ENCODE measurements around the gene SLC17A9.

The SLC17A9 gene

DNA sequence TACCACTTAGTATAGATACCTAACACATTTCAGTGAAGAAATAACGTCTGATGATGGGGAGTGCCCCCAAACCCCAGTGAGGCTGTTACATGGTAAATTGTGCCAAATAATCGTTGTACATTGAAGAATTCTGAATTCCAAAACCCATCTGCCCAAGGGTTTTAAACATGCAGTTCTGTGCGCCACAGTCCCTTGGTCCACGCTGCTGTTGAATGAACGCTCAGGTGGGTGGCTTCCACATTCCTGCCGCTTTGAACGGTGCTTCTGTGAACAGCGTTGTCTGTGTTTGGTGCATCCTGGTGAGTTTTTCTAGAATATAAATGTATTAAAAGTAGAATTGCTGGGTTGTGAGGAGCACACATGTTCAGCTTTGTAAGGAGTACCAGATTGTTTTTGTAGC is 11.6 kb upstream of the SLC17A9 start:
- no peak for DNase-seq

DNA sequence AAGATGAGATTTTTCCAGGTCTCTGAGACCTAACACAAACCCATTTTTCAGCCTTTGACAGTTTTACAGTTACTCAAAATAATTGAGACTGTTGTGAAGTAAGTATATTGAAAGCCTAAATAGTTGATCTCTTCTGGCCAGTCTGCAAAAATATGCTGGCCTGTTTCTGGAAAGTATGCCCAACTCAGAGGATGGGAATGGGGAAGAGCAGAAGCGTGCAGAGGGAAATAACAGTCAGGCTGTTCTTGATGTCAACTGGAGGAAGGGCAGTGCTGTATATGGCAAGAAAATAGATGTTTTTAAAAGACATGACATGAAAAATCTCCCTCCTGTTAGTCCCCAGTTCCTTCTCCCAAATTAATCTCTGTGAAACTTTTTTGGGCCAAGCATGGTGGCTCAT is 10.7 kb upstream of the SLC17A9 start:
- no peak for DNase-seq

DNA sequence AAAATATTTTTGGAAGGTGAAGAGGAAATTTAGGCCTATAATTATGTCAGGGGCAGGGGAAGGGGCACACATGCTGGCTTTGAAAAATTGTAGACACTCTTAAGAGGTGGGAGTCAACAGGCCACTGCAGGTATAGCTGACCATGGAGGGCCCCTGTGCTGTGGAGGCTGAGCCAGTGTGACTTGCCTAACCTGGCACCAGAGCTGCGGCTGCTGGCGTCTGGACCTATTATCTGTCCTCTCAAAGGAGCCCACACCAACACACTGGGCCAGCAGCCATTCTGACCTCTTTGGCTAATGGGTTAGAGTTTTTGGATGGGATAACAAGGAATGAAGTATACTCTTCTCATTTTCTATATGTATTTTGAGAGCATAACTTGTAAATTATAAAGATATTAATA is 10.1 kb upstream of the SLC17A9 start:
- DNase-seq, result no peak

DNA sequence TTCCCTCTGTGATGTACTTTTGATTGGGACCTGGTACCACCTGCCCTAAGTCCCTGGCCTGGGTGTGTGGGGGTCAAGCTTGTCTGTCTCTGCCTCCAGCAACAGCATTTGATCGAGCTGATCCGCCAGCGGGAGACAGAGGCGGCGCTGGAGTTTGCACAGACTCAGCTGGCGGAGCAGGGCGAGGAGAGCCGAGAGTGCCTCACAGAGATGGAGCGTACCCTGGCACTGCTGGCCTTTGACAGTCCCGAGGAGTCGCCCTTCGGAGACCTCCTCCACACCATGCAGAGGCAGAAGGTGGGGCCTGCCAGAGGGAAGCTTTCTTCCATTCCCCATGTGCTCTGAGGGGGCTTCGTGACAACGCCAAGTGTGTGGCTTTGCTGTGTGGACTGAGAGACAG is 9.1 kb upstream of the SLC17A9 start:
- DNase-seq, result no peak

DNA sequence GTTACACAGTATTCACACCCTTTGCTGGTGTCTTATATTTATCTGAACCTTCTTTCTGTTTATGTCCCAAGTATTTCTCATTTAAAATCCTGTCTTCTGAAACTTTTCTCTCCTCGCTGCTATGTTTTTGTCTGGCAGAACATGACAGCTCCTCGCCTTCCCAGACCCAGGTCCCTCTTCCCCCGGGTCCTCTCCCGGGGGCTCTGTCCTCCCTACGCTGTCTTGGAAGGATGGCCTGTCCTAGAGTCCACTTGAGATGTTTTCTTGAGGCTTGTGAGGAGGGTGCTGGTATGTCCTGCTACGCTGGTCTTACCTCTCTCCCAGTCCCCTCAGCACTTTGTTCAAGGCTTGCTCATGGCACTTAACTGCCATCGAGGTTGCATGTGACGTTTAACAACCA is 8.3 kb upstream of the SLC17A9 start:
- DNase-seq, result no peak

GRCh38 chr20:62944746-62945145 is 7.8 kb upstream of the SLC17A9 start:
- no peak for DNase-seq

- no peak for DNase-seq
Observed at GRCh38 chr20:62945771-62946339, 6.7 kb upstream of the SLC17A9 start.

DNA sequence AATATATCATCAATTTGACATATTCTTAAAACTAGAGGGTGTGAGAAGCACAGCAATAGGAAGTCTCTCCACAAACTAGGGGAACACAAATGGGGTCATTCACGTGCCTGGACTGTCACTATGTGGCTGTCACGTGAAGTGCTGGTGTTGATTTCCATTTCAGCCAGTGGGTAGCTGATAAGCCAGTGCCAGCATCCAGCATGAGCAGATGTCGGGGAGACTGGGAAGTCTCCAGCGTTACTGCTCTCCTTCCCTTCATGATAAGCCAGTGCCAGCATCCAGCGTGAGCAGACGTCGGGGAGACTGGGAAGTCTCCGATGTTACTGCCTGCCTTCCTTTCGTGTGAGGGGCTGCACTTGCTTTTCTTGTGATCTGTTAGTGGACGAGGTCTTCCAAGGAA is 5.6 kb upstream of the SLC17A9 start:
- DNase-seq, result no peak

DNA sequence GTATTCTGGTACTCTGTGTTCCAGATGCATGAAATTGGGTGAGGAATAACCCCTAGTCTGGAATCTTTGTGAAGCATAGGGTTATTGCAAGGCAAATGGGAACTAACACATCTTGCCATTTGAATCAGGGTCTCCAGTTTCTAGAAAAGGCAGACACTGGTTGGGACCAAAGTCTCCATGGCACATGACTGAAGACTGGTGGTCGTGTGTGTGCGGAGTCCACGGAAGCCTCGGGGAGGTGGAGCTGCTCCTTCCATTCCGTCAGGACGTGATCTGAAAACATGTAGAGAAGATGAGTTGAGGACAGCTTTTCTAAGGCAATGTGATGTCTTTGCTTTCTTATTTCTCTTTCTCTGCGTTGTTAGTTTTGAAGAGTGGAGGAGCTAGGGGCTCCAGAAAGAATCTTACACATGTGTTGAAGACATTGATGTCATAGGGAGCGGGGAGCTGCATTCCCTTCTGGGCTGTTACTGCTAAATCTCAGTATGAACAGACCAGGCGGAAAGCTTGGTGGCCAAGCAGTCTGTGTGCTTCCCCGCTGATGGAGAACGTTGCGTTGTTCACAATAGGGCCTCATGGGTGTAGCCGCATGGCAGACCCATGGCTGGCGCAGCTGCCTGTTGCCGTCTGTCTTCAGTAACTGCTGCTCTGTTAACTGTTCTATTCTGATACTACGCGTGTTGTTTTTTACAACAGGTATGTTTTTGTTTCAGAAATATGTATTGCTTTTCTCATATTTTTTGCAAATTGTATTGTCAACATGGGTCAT is 4.8 kb upstream of the SLC17A9 start:
- DNase-seq, result no peak

DNA sequence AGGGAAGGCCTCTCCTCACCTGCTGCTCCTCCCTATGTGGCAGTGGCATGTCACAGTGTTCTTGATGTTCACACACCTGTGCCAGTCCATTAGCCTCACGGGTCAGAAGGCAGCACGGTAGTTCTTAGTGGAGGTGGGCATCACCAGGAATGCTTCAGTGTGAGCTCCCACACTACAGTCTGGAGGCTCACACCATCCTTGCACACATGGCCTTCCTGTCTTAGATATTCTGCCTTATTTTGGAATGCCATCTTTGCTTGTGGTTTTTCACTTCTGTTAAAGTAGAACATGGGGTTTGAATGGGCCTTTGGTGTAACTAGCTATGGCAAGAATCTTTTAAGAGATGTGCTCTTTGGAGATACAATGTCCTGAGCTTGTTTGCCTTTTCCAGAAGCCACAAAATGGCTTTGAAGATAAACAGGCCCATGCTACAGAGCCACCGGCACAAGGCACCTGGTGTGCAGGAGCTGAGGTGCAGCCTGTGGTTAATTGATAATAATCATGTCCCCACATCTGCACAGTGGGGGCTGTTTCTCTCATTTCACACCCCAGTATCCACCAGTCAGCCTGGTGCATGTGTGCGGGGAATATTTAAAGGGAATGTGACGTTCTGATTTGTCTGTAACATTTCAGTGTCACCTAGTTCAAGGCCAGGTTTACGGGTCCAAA is 3.2 kb upstream of the SLC17A9 start:
- DNase-seq, result no peak

DNA sequence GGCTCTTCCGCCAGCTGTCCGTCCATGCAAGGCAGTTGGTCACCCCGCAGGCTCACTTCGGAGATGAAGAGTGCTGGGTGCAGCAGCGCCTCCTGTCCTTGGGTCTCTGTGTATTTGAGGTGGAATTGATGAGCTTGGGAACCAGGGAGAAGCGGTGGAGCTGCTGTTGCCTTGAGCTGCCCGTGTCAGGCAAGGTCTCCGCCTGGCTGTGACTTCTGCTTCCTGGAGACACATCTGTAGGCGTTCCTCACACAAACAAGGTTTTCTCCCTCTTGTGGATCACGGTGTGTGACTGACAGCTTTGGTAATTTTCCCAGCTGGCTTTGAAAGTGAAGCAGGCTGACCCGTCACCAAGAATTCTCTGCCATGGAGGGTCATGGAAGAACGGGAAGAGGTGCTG is 2.5 kb upstream of the SLC17A9 start:
- no peak for DNase-seq

DNA sequence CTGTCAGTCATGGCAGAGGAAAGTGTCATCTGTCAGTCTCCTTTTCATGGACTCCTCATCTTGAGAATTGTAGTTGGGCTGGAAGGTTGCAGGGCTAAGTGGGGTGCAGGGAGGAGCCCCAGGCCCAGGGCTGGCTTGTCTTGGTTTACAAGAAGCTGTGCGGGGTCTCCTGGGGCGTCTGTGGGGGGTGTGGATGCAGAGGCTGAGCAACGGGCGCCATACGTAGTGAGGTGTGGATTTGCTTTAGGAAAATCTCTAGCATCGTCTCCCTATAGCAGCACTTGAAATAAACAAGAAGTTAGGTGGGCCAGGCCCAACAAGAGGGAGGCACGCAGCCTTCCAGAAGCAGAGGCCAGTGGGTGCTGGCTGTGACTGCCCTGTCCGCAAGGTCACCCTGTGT is 1.8 kb upstream of the SLC17A9 start:
- DNase-seq, result no peak

DNA sequence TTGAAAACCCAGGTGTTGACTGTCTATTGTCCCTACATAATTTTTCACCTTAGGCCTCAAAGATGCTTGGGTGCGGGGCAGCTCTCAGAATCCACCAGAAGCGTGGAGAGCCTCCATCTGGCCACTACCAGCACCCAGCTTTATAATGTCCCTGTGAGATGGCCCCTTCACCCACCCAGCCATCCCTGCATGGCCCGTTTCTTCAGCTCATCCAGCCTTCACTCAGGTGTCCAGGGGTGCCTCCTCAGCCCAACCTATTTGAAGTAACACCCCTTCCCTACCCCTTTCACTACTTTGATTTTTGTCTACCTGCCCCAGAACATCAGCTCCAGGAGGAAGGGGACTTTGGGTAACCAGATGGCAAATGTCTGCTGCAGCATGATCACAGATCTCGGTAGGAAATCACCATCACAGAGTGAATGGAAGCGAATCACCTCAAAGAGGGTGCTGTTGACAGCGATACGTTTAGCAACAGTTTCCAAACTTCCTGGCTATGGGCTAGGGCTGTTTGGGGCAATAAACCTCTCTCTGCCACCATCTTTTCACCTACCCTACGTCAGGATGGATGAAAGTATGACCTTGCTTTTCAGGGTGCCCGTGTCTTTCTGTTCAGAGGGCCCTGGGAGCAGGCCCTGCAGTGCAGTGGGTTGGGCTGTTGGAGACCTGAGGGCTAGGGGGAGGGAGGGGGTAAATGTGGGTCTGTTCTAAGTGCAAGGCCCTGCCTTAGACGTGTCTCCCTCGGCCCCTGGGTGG is 1.2 kb upstream of the SLC17A9 start:
- DNase-seq, result no peak

DNA sequence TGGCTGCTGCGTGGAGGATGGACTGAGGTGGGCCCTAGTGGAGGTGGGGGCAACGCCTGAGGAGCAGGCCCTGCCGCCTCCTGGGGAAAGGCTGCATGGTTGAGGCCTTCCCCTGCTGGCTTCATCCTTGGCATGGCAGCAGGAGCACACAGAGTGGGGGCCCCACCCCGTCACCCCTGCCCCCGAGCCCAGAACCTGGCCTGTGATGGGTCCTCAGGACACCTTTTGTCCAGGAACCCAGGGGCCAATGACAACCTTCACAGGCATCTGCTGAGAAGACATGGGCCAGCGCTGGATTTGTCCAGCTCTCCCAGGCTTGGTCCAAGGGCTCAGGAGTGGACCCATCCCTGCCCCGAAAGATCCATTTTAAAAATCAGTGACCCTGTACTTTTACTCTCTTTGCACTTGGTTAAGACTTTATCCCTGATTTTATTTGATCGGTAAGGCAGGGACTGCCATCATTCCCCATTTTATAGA is 575 bp upstream of the SLC17A9 start:
- DNase-seq, result no peak

DNA sequence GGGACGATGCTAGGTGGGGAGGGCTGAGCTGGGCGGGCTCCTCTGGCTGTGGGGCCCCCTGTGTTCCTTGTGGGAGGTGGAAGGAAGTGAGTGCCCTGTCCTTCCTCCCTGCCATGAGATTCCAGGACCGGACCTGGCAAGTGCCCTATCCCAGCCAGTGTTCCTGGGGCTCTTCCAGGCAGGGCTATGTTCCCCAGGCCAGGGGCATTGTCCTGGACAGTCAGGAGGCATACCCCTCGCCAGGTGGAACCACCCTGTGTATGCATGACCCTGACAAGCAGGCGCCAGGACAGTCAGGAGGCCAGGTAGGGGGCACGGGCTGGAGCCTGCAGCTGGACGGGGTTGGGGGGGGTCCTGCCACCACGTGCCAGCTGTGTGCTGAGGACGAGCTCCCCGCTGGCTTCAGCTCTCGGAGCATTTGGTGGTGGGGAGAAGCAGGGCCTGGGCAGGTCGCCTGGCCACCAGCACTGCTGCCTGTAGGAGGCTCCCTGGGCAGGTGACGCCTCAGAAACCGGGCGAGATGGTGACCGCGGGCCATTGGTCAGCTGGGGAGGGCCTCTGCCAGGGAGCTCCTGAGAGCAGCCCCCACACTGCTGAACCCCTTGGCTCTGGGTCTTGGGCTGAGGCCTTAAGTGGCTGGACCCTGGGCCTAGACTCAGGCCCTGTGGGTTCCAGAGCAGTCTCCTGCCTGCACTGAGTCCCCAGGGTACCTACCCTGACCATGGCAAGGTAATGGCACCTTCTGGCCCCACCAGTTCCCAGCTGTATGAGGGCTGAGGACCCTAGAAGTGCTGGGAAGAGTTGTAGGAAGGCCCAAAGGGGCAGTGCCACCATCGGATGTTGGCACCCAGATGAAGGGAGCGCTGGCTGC is 694 bp downstream of the SLC17A9 start:
- DNase-seq, result no peak

DNA sequence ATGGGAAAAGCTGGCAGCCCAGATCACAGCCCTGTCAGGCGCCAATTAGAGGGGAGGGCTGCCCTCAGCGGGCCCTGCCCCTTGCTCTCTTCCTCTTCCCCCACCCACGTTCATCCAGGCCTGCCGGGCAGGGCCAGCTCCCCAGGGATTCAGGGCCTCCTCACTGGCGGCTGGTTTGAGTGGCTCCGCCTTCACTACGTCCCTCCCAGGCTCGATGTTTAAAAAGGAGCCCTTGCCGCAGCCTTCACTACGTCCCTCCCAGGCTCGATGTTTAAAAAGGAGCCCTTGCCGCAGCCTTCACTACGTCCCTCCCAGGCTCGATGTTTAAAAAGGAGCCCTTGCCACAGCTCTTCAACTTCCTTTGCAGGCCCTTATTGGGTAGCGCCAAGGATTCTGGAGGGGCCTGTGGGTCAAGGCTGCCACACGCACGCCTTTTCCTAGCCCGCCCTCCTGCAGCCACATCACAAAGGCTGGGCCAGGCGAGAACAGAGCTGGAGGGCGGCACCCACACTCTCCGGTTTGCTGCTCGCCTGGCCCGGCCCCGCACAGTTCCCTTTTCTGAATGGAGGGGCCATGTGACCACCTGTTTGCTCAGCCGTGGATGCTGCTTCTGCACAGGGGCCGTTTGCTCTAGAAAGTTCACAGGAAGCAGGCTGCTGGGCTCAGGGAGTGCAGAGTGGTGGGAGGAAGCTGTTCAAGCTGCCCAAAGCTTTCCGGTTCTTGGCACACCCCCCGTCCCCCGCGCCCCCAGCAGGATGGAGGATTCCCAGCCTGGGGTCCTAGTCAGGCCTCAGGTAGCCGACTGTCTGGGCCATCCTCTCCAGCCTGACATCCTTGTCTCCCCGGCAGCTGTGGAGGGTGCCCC is 1.6 kb downstream of the SLC17A9 start:
- peak; percentile 95 to 97 for DNase-seq

GRCh38 chr20:62955519-62956386 is 3.2 kb downstream of the SLC17A9 start:
- no peak for DNase-seq

GRCh38 chr20:62956387-62957135 is 4.1 kb downstream of the SLC17A9 start:
- DNase-seq, result no peak

All from AML-193 (cell line).